SK-N-SH (cell line): ENCODE measurements around the gene SF3B4. TPM values are rescaled to one million over a fixed set of nuclear protein-coding genes. Genes with fewer than 3 reads are reported as not detected.
"Not testable (repeated sequence)": the region's sequence is repeated elsewhere in the genome, so short reads cannot be mapped to it uniquely, and the experiment has no call there.

Source experiments
- CTCF ChIA-PET: fragments of 300-600, 350-600 bp; formaldehyde crosslinking; extraction: SDS; loops from one replicate; lab custom pipeline; 2021; lab: Yijun Ruan, JAX
- POLR2A ChIA-PET: fragments of 350-600 bp; sonication (Branson Sonifier 250); formaldehyde crosslinking; extraction: SDS; loops from one replicate; lab custom pipeline; 2020; ENCODE audit warnings: antibody characterized with exemption, inconsistent platforms; lab: Yijun Ruan, JAX
- DNase-seq: peaks from one replicate; pipeline ENCODE4 v3.0.0; 2012
- H2AFZ ChIP-seq: fragments of 200-600 bp; sonication (generic); 2 replicates; pipeline ENCODE4 v1.8.1; 2016; ENCODE audit warnings: antibody characterized with exemption, mild to moderate bottlenecking, low read depth
- H3F3A ChIP-seq: fragments of 200-600 bp; sonication (generic); replicated peaks from 2 replicates; pipeline ENCODE3; 2016; ENCODE audit warnings: antibody characterized with exemption, mild to moderate bottlenecking; ENCODE audit not compliant: insufficient read depth
- H3K27ac ChIP-seq, 2 experiments: fragments of 200-500 bp in 1 of 2; fragments of 200-600 bp in 1 of 2; sonication (Bioruptor generic) in 1 of 2; sonication (generic), shearing (Covaris generic) in 1 of 2; 2 replicates each; pipeline versions ENCODE4 v1.5.1 to v1.6.1; 2014 to 2016; ENCODE audit warnings: low read depth in 2 of 2, inconsistent platforms in 1 of 2, low read length in 1 of 2, mild to moderate bottlenecking in 1 of 2, mixed read lengths in 1 of 2
- H3K27me3 ChIP-seq: fragments of 200-600 bp; sonication (generic), shearing (Covaris generic); 2 replicates; pipeline ENCODE4 v1.6.1; 2016; ENCODE audit warnings: mixed run types; ENCODE audit not compliant: insufficient read depth
- H3K36me3 ChIP-seq, 2 experiments: fragments of 200-500 bp in 1 of 2; fragments of 200-600 bp in 1 of 2; sonication (Bioruptor generic) in 1 of 2; sonication (generic) in 1 of 2; replicated peaks in 1 of 2; 2 replicates each; pipeline versions ENCODE3 to v1.5.1; 2014 to 2016; ENCODE audit warnings: low read length in 1 of 2, mild to moderate bottlenecking in 1 of 2; ENCODE audit not compliant: insufficient read depth in 2 of 2, control insufficient read depth in 1 of 2
- H3K4me1 ChIP-seq, 2 experiments: fragments of 200-500 bp in 1 of 2; fragments of 200-600 bp in 1 of 2; sonication (Bioruptor generic) in 1 of 2; sonication (generic), shearing (Covaris generic) in 1 of 2; 2 replicates each; pipeline versions ENCODE4 v1.5.1 to v1.6.1; 2014 to 2016; ENCODE audit warnings: low read depth in 1 of 2, low read length in 1 of 2, mixed run types in 1 of 2; ENCODE audit not compliant: insufficient read depth in 2 of 2, control insufficient read depth in 1 of 2
- H3K4me2 ChIP-seq: fragments of 200-600 bp; sonication (generic), shearing (Covaris generic); 2 replicates; pipeline ENCODE4 v1.6.1; 2017; ENCODE audit warnings: mixed run types
- H3K4me3 ChIP-seq, 2 experiments: fragments of 200-500 bp in 1 of 2; fragments of 200-600 bp in 1 of 2; sonication (Bioruptor generic) in 1 of 2; sonication (generic), shearing (Covaris generic) in 1 of 2; 2 replicates each; pipeline versions ENCODE4 v1.5.1 to v1.8.1; 2014 to 2016; ENCODE audit warnings: low read depth in 2 of 2, inconsistent platforms in 1 of 2, low read length in 1 of 2, mild to moderate bottlenecking in 1 of 2, mixed read lengths in 1 of 2, moderate library complexity in 1 of 2
- H3K79me2 ChIP-seq: fragments of 200-600 bp; sonication (generic); 2 replicates; pipeline ENCODE4 v1.8.1; 2017; ENCODE audit warnings: mild to moderate bottlenecking; ENCODE audit not compliant: insufficient read depth
- H3K9ac ChIP-seq: fragments of 200-600 bp; sonication (generic); 2 replicates; pipeline ENCODE4 v1.6.1; 2017; ENCODE audit warnings: mixed run types
- H3K9me2 ChIP-seq: fragments of 200-600 bp; sonication (generic); 2 replicates; pipeline ENCODE4 v1.6.1; 2017; ENCODE audit warnings: mixed run types
- H3K9me3 ChIP-seq: fragments of 200-600 bp; sonication (generic); 2 replicates; pipeline ENCODE4 v1.6.1; 2017; ENCODE audit warnings: mixed run types, mild to moderate bottlenecking, moderate library complexity
- H4K20me1 ChIP-seq: fragments of 200-600 bp; sonication (generic); 2 replicates; pipeline ENCODE4 v1.6.1; 2017; ENCODE audit warnings: mild to moderate bottlenecking, mixed run types; ENCODE audit not compliant: insufficient read depth
- FOSL2 ChIP-seq: IDR thresholded peaks from 2 replicates; pipeline ENCODE4 v1.4.0; 2012; ENCODE audit warnings: low read depth, mild to moderate bottlenecking, moderate library complexity, borderline replicate concordance
- FOXM1 ChIP-seq: IDR thresholded peaks from 2 replicates; pipeline ENCODE4 v1.4.0; 2012; ENCODE audit warnings: low read depth, mild to moderate bottlenecking
- GABPA ChIP-seq: IDR thresholded peaks from 2 replicates; pipeline ENCODE4 v1.4.0; 2012; ENCODE audit warnings: low read depth, mild to moderate bottlenecking
- GATA2 ChIP-seq: sonication (generic); formaldehyde crosslinking; IDR thresholded peaks from 2 replicates; pipeline ENCODE4 v1.5.0; 2020; ENCODE audit warnings: mild to moderate bottlenecking, missing genetic modification reagents
- RCOR1 ChIP-seq: fragments of 150-350 bp; IDR thresholded peaks from 2 replicates; pipeline ENCODE4 v1.6.1; 2017; ENCODE audit warnings: antibody characterized with exemption, low read length
- RFX5 ChIP-seq: IDR thresholded peaks from 2 replicates; pipeline ENCODE4 v1.6.1; 2012; ENCODE audit warnings: mild to moderate bottlenecking, improper control_type of control experiment, low read length
- SMC3 ChIP-seq: IDR thresholded peaks from 2 replicates; pipeline ENCODE4 v1.6.1; 2012; ENCODE audit warnings: low read depth, low read length, improper control_type of control experiment
- YY1 ChIP-seq: IDR thresholded peaks from 2 replicates; pipeline ENCODE4 v1.4.0; 2012; ENCODE audit warnings: low read depth, mild to moderate bottlenecking
- WGBS: methylation state at CpG from one replicate; pipeline ENCODE4 v1.1.6; 2017; ENCODE audit warnings: low lambda C conversion rate; 5-methylcytosine and 5-hydroxymethylcytosine counted together
- polyA plus RNA-seq, 3 experiments: library from polyadenylated mRNA; depleted of rRNA; stranded (reverse); fragments of >200 nt; gene quantifications; 2 replicates each; pipeline ENCODE4 v1.2.3, GENCODE V29; 2012
- TF ChIP-seq, protein P1 (sequence below): fragments of 150-350 bp; IDR thresholded peaks from 2 replicates; pipeline ENCODE4 v1.6.1; 2017; ENCODE audit warnings: antibody characterized with exemption, low read length, low read depth, borderline replicate concordance
- TF ChIP-seq, protein P2 (sequence below): IDR thresholded peaks from 2 replicates; pipeline ENCODE4 v1.4.0; 2012; ENCODE audit warnings: low read depth, borderline replicate concordance
- TF ChIP-seq, protein P3 (sequence below): IDR thresholded peaks from 2 replicates; pipeline ENCODE4 v1.4.0; 2012; ENCODE audit warnings: low read depth

SF3B4 gene
- polyA plus RNA-seq, 1 of the 3 experiments (the other 2 are of a cell fraction), result 54.3 TPM

- TF ChIP-seq, protein P1, sequence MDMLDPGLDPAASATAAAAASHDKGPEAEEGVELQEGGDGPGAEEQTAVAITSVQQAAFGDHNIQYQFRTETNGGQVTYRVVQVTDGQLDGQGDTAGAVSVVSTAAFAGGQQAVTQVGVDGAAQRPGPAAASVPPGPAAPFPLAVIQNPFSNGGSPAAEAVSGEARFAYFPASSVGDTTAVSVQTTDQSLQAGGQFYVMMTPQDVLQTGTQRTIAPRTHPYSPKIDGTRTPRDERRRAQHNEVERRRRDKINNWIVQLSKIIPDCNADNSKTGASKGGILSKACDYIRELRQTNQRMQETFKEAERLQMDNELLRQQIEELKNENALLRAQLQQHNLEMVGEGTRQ, result no peak
- TF ChIP-seq RFX5 (peak; percentile 60; the same call in 1 of the 2 replicates), SMC3 (no peak), YY1 (no peak; the same call in none of the 2 replicates), GATA2 (CRISPR knock-in tag) (no peak), RCOR1 (peak; percentile 25; the same call in 1 of the 2 replicates), GABPA (no peak), FOSL2 (no peak), FOXM1 (no peak)
- TF ChIP-seq, protein P2, sequence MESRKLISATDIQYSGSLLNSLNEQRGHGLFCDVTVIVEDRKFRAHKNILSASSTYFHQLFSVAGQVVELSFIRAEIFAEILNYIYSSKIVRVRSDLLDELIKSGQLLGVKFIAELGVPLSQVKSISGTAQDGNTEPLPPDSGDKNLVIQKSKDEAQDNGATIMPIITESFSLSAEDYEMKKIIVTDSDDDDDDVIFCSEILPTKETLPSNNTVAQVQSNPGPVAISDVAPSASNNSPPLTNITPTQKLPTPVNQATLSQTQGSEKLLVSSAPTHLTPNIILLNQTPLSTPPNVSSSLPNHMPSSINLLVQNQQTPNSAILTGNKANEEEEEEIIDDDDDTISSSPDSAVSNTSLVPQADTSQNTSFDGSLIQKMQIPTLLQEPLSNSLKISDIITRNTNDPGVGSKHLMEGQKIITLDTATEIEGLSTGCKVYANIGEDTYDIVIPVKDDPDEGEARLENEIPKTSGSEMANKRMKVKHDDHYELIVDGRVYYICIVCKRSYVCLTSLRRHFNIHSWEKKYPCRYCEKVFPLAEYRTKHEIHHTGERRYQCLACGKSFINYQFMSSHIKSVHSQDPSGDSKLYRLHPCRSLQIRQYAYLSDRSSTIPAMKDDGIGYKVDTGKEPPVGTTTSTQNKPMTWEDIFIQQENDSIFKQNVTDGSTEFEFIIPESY, result peak; percentile 89
- TF ChIP-seq, protein P3, sequence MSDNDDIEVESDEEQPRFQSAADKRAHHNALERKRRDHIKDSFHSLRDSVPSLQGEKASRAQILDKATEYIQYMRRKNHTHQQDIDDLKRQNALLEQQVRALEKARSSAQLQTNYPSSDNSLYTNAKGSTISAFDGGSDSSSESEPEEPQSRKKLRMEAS, result no peak; the same call in 1 of the 2 replicates
Measured at GRCh38 chr1:149886396-149887195, 41.0 kb downstream of the SF3B4 start (continued).

DNA sequence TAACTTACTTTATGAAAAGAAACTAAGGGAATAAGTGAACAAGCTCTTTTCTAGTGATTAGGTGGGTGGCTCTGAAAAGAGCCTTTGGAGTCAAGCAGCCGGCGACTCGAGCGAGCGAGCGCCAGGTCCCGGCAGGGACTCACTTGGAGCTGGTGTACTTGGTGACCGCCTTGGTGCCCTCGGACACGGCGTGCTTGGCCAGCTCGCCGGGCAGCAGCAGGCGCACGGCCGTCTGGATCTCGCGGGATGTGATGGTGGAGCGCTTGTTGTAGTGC, 41.5 kb downstream of the SF3B4 start:
- not testable (repeated sequence) for DNase-seq, H3K27me3 ChIP-seq, H2AFZ ChIP-seq, H3K9me3 ChIP-seq, H3K9me2 ChIP-seq, H3K36me3 ChIP-seq
- 3% methylated on average over 7 of the region's 19 CpGs for WGBS
- ChIA-PET POLR2A (interaction anchor here (1.0 to 4.4 kb wide), 14 partner anchors 11 to 301 kb away, joined by 3 to 34 read pairs (median 12); partner anchors contain the start of genes BOLA1, OTUD7B, PLEKHO1 and SF3B4), CTCF (interaction anchor here (3.2 kb wide), 1 partner anchor 301 kb away, joined by 15 read pairs; no protein-coding TSS in a partner anchor)
- peaks cover 30% of the 10 kb centered on the region for H3K79me2 ChIP-seq
- H3K9ac ChIP-seq, result peak overlapping the region; percentile 95
- peak overlapping the region; percentile 73 to 88 for H3K4me3 ChIP-seq
- peak overlapping the region; percentile 72 for H3K4me2 ChIP-seq
- H3F3A ChIP-seq, result peaks cover 43% of the 10 kb centered on the region
- peak overlapping the region; percentile 97 to 98 for H3K27ac ChIP-seq
- H3K4me1 ChIP-seq, result peaks cover 8 to 19% of the 10 kb centered on the region in 2 experiments; a peak in 3 of 4 replicates
- peaks cover 20% of the 10 kb centered on the region; the same call in 1 of the 2 replicates for H4K20me1 ChIP-seq
